Sigmoid colon (tissue), 7 donors: ENCODE measurements around the gene SPART. TPM values are rescaled to one million over a fixed set of nuclear protein-coding genes. Genes with fewer than 3 reads are reported as not detected.
A peak's percentile ranks its signal among the peaks of the same experiment; 100 is the strongest.

Experiments used
- DNase-seq: peaks from one replicate; pipeline ENCODE4 v3.0.0-alpha.2; 2019
- H3K27ac ChIP-seq, 4 donors: fragments of 200-600 bp; sonication (generic); one replicate each; pipeline ENCODE4 v1.5.1; 2016 to 2019; ENCODE audit warnings: mild to moderate bottlenecking in 1 of 4
- H3K27me3 ChIP-seq, 3 donors: fragments of 200-600 bp; sonication (generic); one replicate each; pipeline ENCODE4 v1.5.1; 2019; ENCODE audit warnings: mild to moderate bottlenecking in 1 of 3
- H3K36me3 ChIP-seq, 4 donors: fragments of 200-600 bp; sonication (generic); one replicate each; pipeline ENCODE4 v1.5.1; 2016 to 2019
- H3K4me1 ChIP-seq, 4 donors: fragments of 200-600 bp; sonication (generic); one replicate each; pipeline ENCODE4 v1.5.1; 2017 to 2019
- H3K4me3 ChIP-seq, 4 donors: fragments of 200-600 bp; sonication (generic); one replicate each; pipeline ENCODE4 v1.5.1; 2017 to 2019; ENCODE audit warnings: mild to moderate bottlenecking in 2 of 4, moderate library complexity in 1 of 4
- H3K9me3 ChIP-seq, 4 donors: fragments of 200-600 bp in 3 of 4; sonication (generic) in 3 of 4; one replicate each; pipeline versions ENCODE4 v1.5.1 to v1.6.1; 2013 to 2019
- CTCF ChIP-seq, 4 experiments: fragments of 450-650 bp in 3 of 4; fragments of 200-600 bp in 1 of 4; IDR thresholded peaks; one replicate each; pipeline ENCODE4 v1.5.1; 2016 to 2019; ENCODE audit warnings: antibody characterized with exemption in 4 of 4, mild to moderate bottlenecking in 3 of 4, moderate library complexity in 2 of 4
- EP300 ChIP-seq, 4 donors: sonication (generic); formaldehyde crosslinking; IDR thresholded peaks; one replicate each; pipeline ENCODE4 v1.6.1; 2017; ENCODE audit warnings: antibody characterized with exemption in 4 of 4
- POLR2A ChIP-seq, 2 donors: fragments of 450-650 bp; IDR thresholded peaks; one replicate each; pipeline ENCODE4 v1.6.1; 2016; ENCODE audit warnings: antibody characterized with exemption in 2 of 2, mild to moderate bottlenecking in 2 of 2, moderate library complexity in 2 of 2
- POLR2AphosphoS5 ChIP-seq, 4 donors: sonication (generic); formaldehyde crosslinking; IDR thresholded peaks; one replicate each; pipeline ENCODE4 v1.6.1; 2017; ENCODE audit warnings: antibody characterized with exemption in 4 of 4
- WGBS, 2 donors: extraction: QIAGEN DNeasy Blood & Tissue Kit; methylation state at CpG; one replicate each; pipeline ENCODE4 v1.1.7; 2013; 5-methylcytosine and 5-hydroxymethylcytosine counted together
- intact Hi-C: fragments of 100-400 bp; cut with DNase I; formaldehyde crosslinking; loops from one replicate; pipeline ENCODE4 v1.15.1; 2023
- polyA plus RNA-seq, 3 donors: library from polyadenylated mRNA; stranded (reverse); fragments of 200-250 nt; gene quantifications; one replicate each; pipeline ENCODE4 v1.2.3, GENCODE V29; 2013
- total RNA-seq, 4 donors: library from RNA; depleted of rRNA; stranded (reverse); fragments of >200 nt; gene quantifications; one replicate each; pipeline ENCODE4 v1.1.0, GENCODE V29; 2016
- donor health status: healthy with polysubstance abuse.
- donor health status: Bipolar disorder and iron deficiency.
- donor health status: healthy.

The SPART gene
- total and polyA plus RNA-seq, 7 donors: 4.6 to 99.9 (median 83.2) TPM

- TF ChIP-seq CTCF (IDR thresholded peaks at IDR 0.05): no peak
- TF ChIP-seq POLR2A (IDR thresholded peaks at IDR 0.05): no peak
- no peaks in the 10 kb centered on the region for H3K9me3 ChIP-seq
- H3K36me3 ChIP-seq: no peaks in the 10 kb centered on the region
- no peak overlapping the region for H3K4me3 ChIP-seq
- intact Hi-C loops: no loop called here
- H3K4me1 ChIP-seq: peaks cover 0 to 11% (median 1%) of the 10 kb centered on the region in 4 donors
- 91 to 94% methylated on average over 1 of the region's 1 CpG for WGBS, 2 donors
- no peaks in the 10 kb centered on the region for H3K27me3 ChIP-seq
- no peak overlapping the region for H3K27ac ChIP-seq
- DNase-seq: no peak
Observed at GRCh38 chr13:36293497-36293896, 52.7 kb downstream of the SPART start.

GRCh38 chr13:36288794-36289391 lies 57.3 kb downstream of the SPART start:
- no peak for DNase-seq
- no peaks in the 10 kb centered on the region for H3K27me3 ChIP-seq
- H3K9me3 ChIP-seq: no peaks in the 10 kb centered on the region
- peaks cover 0 to 19% (median 14%) of the 10 kb centered on the region in 4 donors for H3K4me1 ChIP-seq
- H3K4me3 ChIP-seq: no peak overlapping the region
- intact Hi-C loops: no loop called here
- no peak for TF ChIP-seq POLR2AphosphoS5 (IDR thresholded peaks at IDR 0.05)
- TF ChIP-seq POLR2A (IDR thresholded peaks at IDR 0.05): no peak
- no peak for TF ChIP-seq CTCF (IDR thresholded peaks at IDR 0.05)
- no peak for TF ChIP-seq EP300 (IDR thresholded peaks at IDR 0.05)
- H3K36me3 ChIP-seq: no peaks in the 10 kb centered on the region
- peak overlapping the region in 1 of 4 donors; percentile 30 for H3K27ac ChIP-seq

- TF ChIP-seq EP300 (IDR thresholded peaks at IDR 0.05): no peak
- TF ChIP-seq POLR2AphosphoS5 (IDR thresholded peaks at IDR 0.05): no peak
- no peak for TF ChIP-seq CTCF (IDR thresholded peaks at IDR 0.05)
- no peak for TF ChIP-seq POLR2A (IDR thresholded peaks at IDR 0.05)
- no peaks in the 10 kb centered on the region for H3K27me3 ChIP-seq
- intact Hi-C loops: loop anchor here (2.0 kb wide), 1 partner anchor 61 kb away; the partner anchor contains the start of gene SPART
- WGBS, 2 donors: 77 to 82% methylated on average over 2 of the region's 2 CpGs
- H3K4me1 ChIP-seq: peaks cover 0 to 22% (median 14%) of the 10 kb centered on the region in 4 donors
- H3K36me3 ChIP-seq: no peaks in the 10 kb centered on the region
- DNase-seq: no peak
- H3K27ac ChIP-seq: peak overlapping the region in 3 of 4 donors; percentile 61 to 71 (median 64)
- H3K4me3 ChIP-seq: no peak overlapping the region
- no peaks in the 10 kb centered on the region for H3K9me3 ChIP-seq
Observed at GRCh38 chr13:36286006-36286405, 60.2 kb downstream of the SPART start.

- no peak for DNase-seq
- peaks cover 0 to 22% (median 14%) of the 10 kb centered on the region in 4 donors for H3K4me1 ChIP-seq
- intact Hi-C loops: loop anchor here (5.0 kb wide), 2 partner anchors 114 to 454 kb away; no protein-coding TSS in a partner anchor
- no peak overlapping the region for H3K4me3 ChIP-seq
- H3K36me3 ChIP-seq: no peaks in the 10 kb centered on the region
- no peak for TF ChIP-seq POLR2A (IDR thresholded peaks at IDR 0.05)
- TF ChIP-seq CTCF (IDR thresholded peaks at IDR 0.05): peak; percentile 60 to 86 (median 70)
- H3K27me3 ChIP-seq: no peaks in the 10 kb centered on the region
- no peak overlapping the region for H3K27ac ChIP-seq
- H3K9me3 ChIP-seq: no peaks in the 10 kb centered on the region
- 48 to 57% methylated on average over 6 of the region's 6 CpGs for WGBS, 2 donors
Observed at GRCh38 chr13:36282821-36283432, 63.3 kb downstream of the SPART start.
